Measurements from ENCODE around the gene GALNT16. TPM values are rescaled to one million over a fixed set of nuclear protein-coding genes. Genes with fewer than 3 reads are reported as not detected.

Gene GALNT16
- total and polyA plus RNA-seq, 2 donors, result 3.7 to 11.4 TPM

DNA sequence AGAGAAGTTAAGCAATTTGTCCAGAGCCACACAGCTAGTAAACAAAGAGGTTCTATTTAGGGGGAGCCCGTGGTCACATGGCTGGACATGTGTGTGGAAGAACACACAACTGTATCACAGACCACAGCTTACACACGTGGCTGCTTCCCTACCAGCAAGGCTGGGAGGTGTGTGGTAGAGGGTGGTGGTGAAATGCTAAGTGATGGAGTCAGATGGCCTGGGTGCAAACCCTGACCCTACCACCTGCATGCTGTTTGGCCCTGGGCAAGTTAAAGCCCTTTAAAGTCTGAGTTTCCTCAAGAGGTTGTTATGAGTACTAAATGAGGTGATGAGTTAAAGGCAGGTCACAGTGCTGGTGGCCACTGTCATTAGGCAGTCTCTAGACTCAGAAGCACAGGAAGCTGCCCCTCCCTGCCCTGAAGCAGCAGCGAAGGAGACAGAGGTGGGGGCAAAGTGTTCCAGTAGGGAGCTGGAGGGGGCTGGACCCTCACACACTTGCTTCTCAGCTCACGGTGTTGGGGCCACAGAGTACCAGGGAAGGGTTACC, 73.9 kb downstream of the GALNT16 start:
- no peak for DNase-seq (ENCODE audit: extremely low spot score)
- no peak overlapping the region for H3K4me3 ChIP-seq (ENCODE audit: low read depth, low read length)
- no peak overlapping the region for H3K27ac ChIP-seq (ENCODE audit: low read depth)
- no peaks in the 10 kb centered on the region for H3K4me1 ChIP-seq (ENCODE audit: insufficient read depth)
- WGBS, result 67% methylated on average over 4 of the region's 4 CpGs
- H3K36me3 ChIP-seq (ENCODE audit: insufficient read depth), result no peaks in the 10 kb centered on the region

DNA sequence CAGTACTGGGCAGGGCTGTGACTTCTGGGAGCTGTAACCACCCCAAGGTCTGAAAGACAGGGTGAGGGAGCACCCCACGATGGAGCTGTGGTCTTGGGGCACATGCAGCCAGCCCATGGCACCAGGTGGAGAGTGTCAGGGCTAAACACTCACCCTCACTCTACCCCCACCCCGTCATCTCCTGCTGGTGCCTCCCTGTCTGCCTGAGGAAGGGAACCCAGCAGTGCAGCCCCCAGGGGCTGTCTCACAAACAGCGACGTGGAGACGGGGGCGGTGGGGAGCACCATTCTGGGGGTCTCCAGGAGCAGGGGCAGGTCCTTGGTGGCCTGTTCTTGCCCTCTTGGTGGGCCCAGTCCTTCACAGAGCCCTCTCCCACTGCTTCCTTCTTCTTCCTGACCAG, 74.6 kb downstream of the GALNT16 start:
- DNase-seq (ENCODE audit: extremely low spot score), result no peak
- 84% methylated on average over 6 of the region's 6 CpGs for WGBS
- Histone ChIP-seq H3K4me1 (ENCODE audit: insufficient read depth) (no peaks in the 10 kb centered on the region), H3K4me3 (ENCODE audit: low read depth, low read length) (no peak overlapping the region), H3K27ac (ENCODE audit: low read depth) (no peak overlapping the region), H3K36me3 (ENCODE audit: insufficient read depth) (no peaks in the 10 kb centered on the region)

DNA sequence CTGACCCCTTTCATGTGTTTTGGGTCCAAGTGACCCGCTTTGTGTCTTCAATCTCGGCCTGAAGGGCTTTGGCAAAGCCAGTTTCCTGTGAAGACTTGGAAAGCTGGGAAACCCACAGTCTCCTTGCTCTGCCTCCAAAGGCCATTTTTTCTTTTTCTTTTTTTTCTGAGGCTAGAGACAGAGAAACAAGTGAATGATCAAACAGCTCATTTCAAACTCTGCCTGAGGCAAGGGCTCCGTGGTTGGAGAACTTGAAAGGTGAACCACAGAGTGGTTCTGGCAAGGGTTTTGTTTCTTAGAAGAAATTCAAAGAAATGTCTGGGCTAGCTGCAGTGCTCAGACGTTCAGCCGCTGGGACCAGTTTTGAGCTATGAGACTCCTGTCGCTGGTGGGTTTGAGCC, 75.4 kb downstream of the GALNT16 start:
- Histone ChIP-seq H3K36me3 (ENCODE audit: insufficient read depth) (no peaks in the 10 kb centered on the region), H3K4me1 (ENCODE audit: insufficient read depth) (no peaks in the 10 kb centered on the region), H3K4me3 (ENCODE audit: low read depth, low read length) (no peak overlapping the region), H3K27ac (ENCODE audit: low read depth) (no peak overlapping the region)
- DNase-seq (ENCODE audit: extremely low spot score), result no peak
- WGBS, result 63% methylated on average over 6 of the region's 6 CpGs

- DNase-seq (ENCODE audit: extremely low spot score), result no peak
- H3K27ac ChIP-seq (ENCODE audit: low read depth), result no peak overlapping the region
- H3K4me3 ChIP-seq (ENCODE audit: low read depth, low read length), result no peak overlapping the region
- 96% methylated on average over 5 of the region's 5 CpGs for WGBS
- no peaks in the 10 kb centered on the region for H3K4me1 ChIP-seq (ENCODE audit: insufficient read depth)
- no peaks in the 10 kb centered on the region for H3K36me3 ChIP-seq (ENCODE audit: insufficient read depth)
Measured at GRCh38 chr14:69337984-69338383, 78.0 kb downstream of the GALNT16 start.

GRCh38 chr14:69339426-69339825, 79.5 kb downstream of the GALNT16 start:
- H3K36me3 ChIP-seq (ENCODE audit: insufficient read depth), result no peaks in the 10 kb centered on the region
- DNase-seq (ENCODE audit: extremely low spot score), result no peak
- WGBS, result 96% methylated on average over 13 of the region's 13 CpGs
- no peaks in the 10 kb centered on the region for H3K4me1 ChIP-seq (ENCODE audit: insufficient read depth)
- H3K27ac ChIP-seq (ENCODE audit: low read depth), result no peak overlapping the region
- no peak overlapping the region for H3K4me3 ChIP-seq (ENCODE audit: low read depth, low read length)

DNA sequence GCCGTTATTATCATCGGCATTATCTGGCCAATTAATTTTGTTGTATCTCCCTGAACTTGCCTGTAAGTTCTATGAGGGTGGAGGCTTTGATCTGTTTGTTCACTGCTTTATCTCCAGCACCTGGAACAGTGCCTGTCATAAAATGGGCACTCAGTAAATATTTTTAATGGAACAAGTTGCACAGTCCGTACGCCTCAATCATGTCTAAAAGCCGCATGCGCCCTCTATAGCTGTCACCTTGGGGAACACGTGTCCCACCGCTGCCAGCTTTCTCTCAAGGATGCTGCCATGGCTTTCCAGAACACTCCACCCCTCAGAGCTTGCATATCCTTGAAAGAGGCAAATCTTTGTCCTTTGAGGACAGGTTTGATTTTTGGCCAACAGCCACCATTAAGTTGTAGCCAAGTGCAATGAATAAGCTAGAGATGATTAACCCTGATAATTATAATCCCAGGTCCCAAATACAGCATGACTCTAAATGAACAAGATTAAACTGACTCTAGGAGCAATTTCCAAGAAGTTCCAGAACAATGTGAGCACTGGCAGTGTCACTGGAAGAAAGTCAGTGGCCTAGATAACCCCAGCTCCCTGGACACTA, 83.1 kb downstream of the GALNT16 start:
- Histone ChIP-seq H3K4me3 (ENCODE audit: low read depth, low read length) (no peak overlapping the region), H3K4me1 (ENCODE audit: insufficient read depth) (no peaks in the 10 kb centered on the region), H3K27ac (ENCODE audit: low read depth) (no peak overlapping the region), H3K36me3 (ENCODE audit: insufficient read depth) (no peaks in the 10 kb centered on the region)
- 51% methylated on average over 8 of the region's 8 CpGs for WGBS
- DNase-seq (ENCODE audit: extremely low spot score), result no peak

DNA sequence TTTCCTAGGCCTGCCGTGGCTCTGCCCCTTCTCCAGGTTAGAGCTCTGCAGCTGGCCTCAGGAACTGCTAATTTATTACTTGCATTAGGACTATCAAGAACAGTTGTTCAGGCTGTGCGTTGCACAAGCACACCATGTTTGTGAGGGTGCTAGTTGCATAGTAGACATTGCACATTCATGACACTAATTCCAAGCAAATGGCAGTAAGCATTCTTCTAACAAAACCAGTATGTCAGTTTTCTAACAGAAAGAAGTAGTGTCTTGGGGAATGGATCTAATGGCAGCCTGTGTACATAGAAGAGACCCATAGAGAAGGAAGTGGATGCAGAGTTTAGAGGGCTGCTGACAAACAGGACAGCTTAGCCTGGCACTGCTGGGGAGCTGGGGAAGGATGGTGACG, 84.2 kb downstream of the GALNT16 start:
- WGBS, result 89% methylated on average over 3 of the region's 3 CpGs
- no peak for DNase-seq (ENCODE audit: extremely low spot score)
- Histone ChIP-seq H3K4me1 (ENCODE audit: insufficient read depth) (no peaks in the 10 kb centered on the region), H3K4me3 (ENCODE audit: low read depth, low read length) (no peak overlapping the region), H3K36me3 (ENCODE audit: insufficient read depth) (no peaks in the 10 kb centered on the region), H3K27ac (ENCODE audit: low read depth) (no peak overlapping the region)

GRCh38 chr14:69345402-69345801, 85.4 kb downstream of the GALNT16 start:
- Histone ChIP-seq H3K27ac (ENCODE audit: low read depth) (no peak overlapping the region), H3K36me3 (ENCODE audit: insufficient read depth) (no peaks in the 10 kb centered on the region), H3K4me1 (ENCODE audit: insufficient read depth) (no peaks in the 10 kb centered on the region), H3K4me3 (ENCODE audit: low read depth, low read length) (no peak overlapping the region)
- 64% methylated on average over 4 of the region's 4 CpGs for WGBS
- DNase-seq (ENCODE audit: extremely low spot score), result no peak

DNA sequence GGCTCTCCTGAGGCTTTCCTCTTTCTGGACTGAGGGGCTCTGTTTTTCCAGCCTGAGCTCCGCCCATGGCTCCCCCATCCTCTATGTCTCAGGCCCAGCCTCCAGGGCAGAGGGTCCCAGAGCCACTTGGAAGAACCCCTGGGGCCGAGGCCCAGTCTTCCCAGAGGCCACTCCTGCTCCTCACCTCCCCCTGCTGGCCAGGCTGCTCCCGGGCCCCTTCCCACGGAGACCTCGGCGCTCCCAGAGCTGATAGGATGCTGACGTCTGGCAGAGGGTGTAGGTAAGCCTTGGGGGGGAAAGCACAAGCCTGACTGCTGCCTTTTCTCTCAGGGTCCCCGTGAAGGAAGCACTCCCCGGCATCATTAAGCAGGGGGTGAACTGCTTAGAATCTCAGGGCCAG, 86.8 kb downstream of the GALNT16 start:
- no peak overlapping the region for H3K27ac ChIP-seq (ENCODE audit: low read depth)
- no peak for DNase-seq (ENCODE audit: extremely low spot score)
- whole genome bisulfite sequencing, result 34% methylated on average over 9 of the region's 9 CpGs
- H3K36me3 ChIP-seq (ENCODE audit: insufficient read depth), result no peaks in the 10 kb centered on the region
- no peaks in the 10 kb centered on the region for H3K4me1 ChIP-seq (ENCODE audit: insufficient read depth)
- no peak overlapping the region for H3K4me3 ChIP-seq (ENCODE audit: low read depth, low read length)

- 86% methylated on average over 11 of the region's 11 CpGs for WGBS
- Histone ChIP-seq H3K4me1 (ENCODE audit: insufficient read depth) (no peaks in the 10 kb centered on the region), H3K36me3 (ENCODE audit: insufficient read depth) (no peaks in the 10 kb centered on the region), H3K27ac (ENCODE audit: low read depth) (no peak overlapping the region), H3K4me3 (ENCODE audit: low read depth, low read length) (no peak overlapping the region)
- DNase-seq (ENCODE audit: extremely low spot score), result no peak
Measured at GRCh38 chr14:69349091-69349777, 89.3 kb downstream of the GALNT16 start.

DNA sequence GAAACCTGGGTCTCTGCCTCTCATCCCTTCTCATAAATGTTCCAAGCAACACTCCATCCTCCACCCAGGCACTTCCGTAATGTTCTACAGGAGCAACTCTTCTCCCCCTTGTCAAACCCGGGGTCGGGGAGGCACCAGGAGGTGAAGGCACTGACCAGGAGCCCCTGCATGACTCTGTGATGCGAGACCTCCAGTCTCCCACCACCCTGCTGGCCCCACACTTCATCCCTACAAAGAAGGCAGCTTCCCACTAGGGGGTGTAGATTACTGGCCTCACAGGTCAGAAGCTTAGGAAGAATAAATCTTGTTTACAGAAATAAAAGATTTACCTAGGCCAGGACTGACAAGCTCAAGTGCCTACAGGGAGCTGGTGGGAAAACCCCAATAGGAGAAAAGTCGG, 90.9 kb downstream of the GALNT16 start:
- H3K36me3 ChIP-seq (ENCODE audit: insufficient read depth), result no peaks in the 10 kb centered on the region
- no peak for DNase-seq (ENCODE audit: extremely low spot score)
- WGBS, result 87% methylated on average over 5 of the region's 5 CpGs
- H3K4me3 ChIP-seq (ENCODE audit: low read depth, low read length), result no peak overlapping the region
- no peaks in the 10 kb centered on the region for H3K4me1 ChIP-seq (ENCODE audit: insufficient read depth)
- H3K27ac ChIP-seq (ENCODE audit: low read depth), result no peak overlapping the region

DNA sequence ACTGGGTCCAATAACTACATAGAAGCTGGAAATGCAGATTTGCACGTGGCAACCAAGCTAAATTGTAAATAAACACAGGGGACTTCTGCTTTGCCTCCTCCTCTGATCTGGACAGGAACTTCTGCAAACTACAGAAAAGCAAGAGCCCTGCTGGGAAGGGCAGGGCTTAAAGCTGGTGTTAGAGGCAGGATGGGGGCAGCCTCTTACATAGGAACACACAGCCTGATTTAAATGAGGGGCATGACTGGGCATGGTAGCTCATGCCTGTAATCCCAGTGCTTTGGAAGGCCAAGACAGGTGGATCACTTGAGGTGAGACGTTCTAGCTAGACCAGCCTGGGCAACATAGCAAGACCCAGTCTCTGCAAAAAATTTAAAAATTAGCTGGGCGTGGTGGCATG, 91.4 kb downstream of the GALNT16 start:
- no peak overlapping the region for H3K4me3 ChIP-seq (ENCODE audit: low read depth, low read length)
- no peaks in the 10 kb centered on the region for H3K4me1 ChIP-seq (ENCODE audit: insufficient read depth)
- no peak for DNase-seq (ENCODE audit: extremely low spot score)
- no peaks in the 10 kb centered on the region for H3K36me3 ChIP-seq (ENCODE audit: insufficient read depth)
- H3K27ac ChIP-seq (ENCODE audit: low read depth), result no peak overlapping the region
- 71% methylated on average over 3 of the region's 3 CpGs for WGBS

DNA sequence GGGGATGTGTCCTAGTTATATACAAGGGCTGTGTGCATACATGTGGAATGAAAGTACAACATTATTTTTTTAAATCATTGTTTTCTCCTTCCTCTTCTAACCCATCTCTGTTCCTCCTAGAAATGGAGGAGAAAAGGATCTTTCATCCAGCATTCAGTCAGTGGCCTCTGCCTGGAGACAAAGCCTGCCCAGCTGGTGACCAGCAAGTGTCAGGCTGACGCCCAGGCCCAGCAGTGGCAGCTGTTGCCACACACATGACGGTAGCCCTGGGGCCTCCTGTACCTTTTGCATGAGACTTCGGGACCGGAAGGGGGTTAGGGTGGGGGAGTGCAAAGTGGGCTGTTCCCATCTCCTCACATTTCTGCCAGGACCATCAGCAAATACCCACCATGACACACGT, 92.0 kb downstream of the GALNT16 start:
- H3K4me3 ChIP-seq (ENCODE audit: low read depth, low read length), result no peak overlapping the region
- H3K36me3 ChIP-seq (ENCODE audit: insufficient read depth), result no peaks in the 10 kb centered on the region
- no peaks in the 10 kb centered on the region for H3K4me1 ChIP-seq (ENCODE audit: insufficient read depth)
- no peak overlapping the region for H3K27ac ChIP-seq (ENCODE audit: low read depth)
- 85% methylated on average over 5 of the region's 5 CpGs for whole genome bisulfite sequencing
- no peak for DNase-seq (ENCODE audit: extremely low spot score)

DNA sequence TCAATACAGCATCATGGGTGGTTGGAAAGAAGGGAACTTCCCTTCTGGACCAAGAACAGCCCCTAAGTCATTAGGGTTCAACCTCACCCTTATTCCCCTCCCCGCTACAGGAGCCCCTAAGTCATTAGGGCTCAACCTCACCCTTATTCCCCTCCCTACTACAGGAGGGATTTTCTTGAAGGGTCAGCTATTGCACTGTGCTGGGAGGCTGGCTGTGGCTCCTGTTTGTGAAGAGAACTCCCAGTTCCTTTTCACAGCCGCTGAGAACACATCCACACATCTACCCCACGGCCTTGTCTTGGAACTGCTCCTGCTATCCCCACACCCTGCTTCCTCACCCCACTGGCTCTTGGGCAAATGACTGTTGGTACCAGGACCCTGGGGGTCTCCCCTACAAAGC, 93.2 kb downstream of the GALNT16 start:
- no peak for DNase-seq (ENCODE audit: extremely low spot score)
- no peaks in the 10 kb centered on the region for H3K36me3 ChIP-seq (ENCODE audit: insufficient read depth)
- WGBS, result 96% methylated on average over 3 of the region's 3 CpGs
- no peak overlapping the region for H3K27ac ChIP-seq (ENCODE audit: low read depth)
- no peaks in the 10 kb centered on the region for H3K4me1 ChIP-seq (ENCODE audit: insufficient read depth)
- H3K4me3 ChIP-seq (ENCODE audit: low read depth, low read length), result no peak overlapping the region
